Lower leg skin (tissue), 3 donors: ENCODE measurements around the gene XRCC1.

Source experiments
- POLR2A ChIP-seq, 2 donors: fragments of 450-650 bp; IDR thresholded peaks; one replicate each; pipeline ENCODE4 v1.6.1; 2016 to 2017; ENCODE audit warnings: antibody characterized with exemption in 2 of 2, mild to moderate bottlenecking in 1 of 2, moderate library complexity in 1 of 2
- TF ChIP-seq, protein P1 (sequence below), 3 donors: fragments of 450-650 bp; IDR thresholded peaks; one replicate each; pipeline ENCODE4 v1.5.1; 2016; ENCODE audit warnings: antibody characterized with exemption in 3 of 3, mild to moderate bottlenecking in 3 of 3, moderate library complexity in 2 of 3

DNA sequence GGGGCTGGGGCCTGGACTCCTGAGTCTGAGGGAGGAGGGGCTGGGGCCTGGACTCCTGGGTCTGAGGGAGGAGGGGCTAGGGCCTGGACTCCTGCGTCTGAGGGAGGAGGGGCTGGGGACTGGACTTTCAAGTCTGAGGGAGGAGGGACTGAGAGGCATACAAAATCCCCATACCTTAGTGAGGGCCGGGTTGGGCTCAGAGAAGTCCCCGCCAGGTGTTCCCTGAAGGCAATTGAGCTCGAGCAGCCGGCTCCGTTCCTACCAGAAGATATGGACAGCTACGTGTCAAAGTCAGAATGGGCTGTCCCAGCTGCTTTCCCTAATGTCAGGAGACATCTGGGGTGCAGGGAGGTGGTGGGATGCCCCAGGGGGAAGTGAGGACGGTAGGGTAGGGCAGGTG lies 80.2 kb downstream of the XRCC1 start:
- no peak for TF ChIP-seq POLR2A (IDR thresholded peaks at IDR 0.05)
- TF ChIP-seq, protein P1, sequence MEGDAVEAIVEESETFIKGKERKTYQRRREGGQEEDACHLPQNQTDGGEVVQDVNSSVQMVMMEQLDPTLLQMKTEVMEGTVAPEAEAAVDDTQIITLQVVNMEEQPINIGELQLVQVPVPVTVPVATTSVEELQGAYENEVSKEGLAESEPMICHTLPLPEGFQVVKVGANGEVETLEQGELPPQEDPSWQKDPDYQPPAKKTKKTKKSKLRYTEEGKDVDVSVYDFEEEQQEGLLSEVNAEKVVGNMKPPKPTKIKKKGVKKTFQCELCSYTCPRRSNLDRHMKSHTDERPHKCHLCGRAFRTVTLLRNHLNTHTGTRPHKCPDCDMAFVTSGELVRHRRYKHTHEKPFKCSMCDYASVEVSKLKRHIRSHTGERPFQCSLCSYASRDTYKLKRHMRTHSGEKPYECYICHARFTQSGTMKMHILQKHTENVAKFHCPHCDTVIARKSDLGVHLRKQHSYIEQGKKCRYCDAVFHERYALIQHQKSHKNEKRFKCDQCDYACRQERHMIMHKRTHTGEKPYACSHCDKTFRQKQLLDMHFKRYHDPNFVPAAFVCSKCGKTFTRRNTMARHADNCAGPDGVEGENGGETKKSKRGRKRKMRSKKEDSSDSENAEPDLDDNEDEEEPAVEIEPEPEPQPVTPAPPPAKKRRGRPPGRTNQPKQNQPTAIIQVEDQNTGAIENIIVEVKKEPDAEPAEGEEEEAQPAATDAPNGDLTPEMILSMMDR (IDR thresholded peaks at IDR 0.05): no peak
